Rectal smooth muscle tissue (tissue), 1 donor: ENCODE results near the gene MTG2.

Source experiments
- H3K27ac ChIP-seq: one replicate; pipeline ENCODE4 v1.7.0; 2013; ENCODE audit warnings: low read depth, low read length, inconsistent platforms
- H3K27me3 ChIP-seq: one replicate; pipeline ENCODE4 v1.7.0; 2013; ENCODE audit warnings: low read length; ENCODE audit not compliant: control insufficient read depth, insufficient read depth
- H3K36me3 ChIP-seq: one replicate; pipeline ENCODE4 v1.7.0; 2013; ENCODE audit warnings: low read length; ENCODE audit not compliant: control insufficient read depth, insufficient read depth
- H3K4me1 ChIP-seq: one replicate; pipeline ENCODE4 v1.7.0; 2013; ENCODE audit warnings: low read length; ENCODE audit not compliant: control insufficient read depth, insufficient read depth
- H3K4me3 ChIP-seq: one replicate; pipeline ENCODE4 v1.7.0; 2013; ENCODE audit warnings: low read length
- H3K9ac ChIP-seq: one replicate; pipeline ENCODE4 v1.7.0; 2013; ENCODE audit warnings: low read length

The MTG2 gene

GRCh38 chr20:62160253-62160652, 22.6 kb upstream of the MTG2 start:
- Histone ChIP-seq H3K9ac (no peak overlapping the region), H3K4me3 (no peak overlapping the region), H3K27me3 (no peaks in the 10 kb centered on the region), H3K36me3 (peaks cover 30% of the 10 kb centered on the region), H3K4me1 (no peaks in the 10 kb centered on the region), H3K27ac (no peak overlapping the region)

DNA sequence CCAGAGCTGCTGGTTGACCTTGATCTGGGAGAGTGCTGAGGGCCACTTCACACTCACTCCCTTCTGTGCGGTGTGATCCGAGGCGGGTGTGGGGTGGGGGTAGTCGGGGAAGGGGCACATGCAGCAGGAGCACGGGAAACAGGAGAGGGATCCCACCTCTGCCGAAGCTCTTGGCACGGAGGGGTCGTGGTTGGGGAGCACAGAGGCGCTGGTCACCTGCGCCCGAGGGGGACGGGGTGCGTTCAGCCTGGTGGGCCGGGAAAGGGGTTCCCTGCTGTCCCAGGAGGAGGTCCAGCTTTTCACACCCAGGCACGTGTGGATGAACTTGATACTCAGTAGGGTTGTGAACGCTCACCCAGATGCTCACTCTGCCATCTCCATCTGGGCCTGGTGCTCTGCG, 22.0 kb upstream of the MTG2 start:
- H3K36me3 ChIP-seq: peaks cover 33% of the 10 kb centered on the region
- no peaks in the 10 kb centered on the region for H3K4me1 ChIP-seq
- no peaks in the 10 kb centered on the region for H3K27me3 ChIP-seq
- no peak overlapping the region for H3K9ac ChIP-seq
- H3K27ac ChIP-seq: no peak overlapping the region
- no peak overlapping the region for H3K4me3 ChIP-seq

GRCh38 chr20:62161347-62161746, 21.5 kb upstream of the MTG2 start:
- H3K9ac ChIP-seq: no peak overlapping the region
- H3K36me3 ChIP-seq: peaks cover 37% of the 10 kb centered on the region
- no peak overlapping the region for H3K27ac ChIP-seq
- no peak overlapping the region for H3K4me3 ChIP-seq
- no peaks in the 10 kb centered on the region for H3K27me3 ChIP-seq
- H3K4me1 ChIP-seq: no peaks in the 10 kb centered on the region

DNA sequence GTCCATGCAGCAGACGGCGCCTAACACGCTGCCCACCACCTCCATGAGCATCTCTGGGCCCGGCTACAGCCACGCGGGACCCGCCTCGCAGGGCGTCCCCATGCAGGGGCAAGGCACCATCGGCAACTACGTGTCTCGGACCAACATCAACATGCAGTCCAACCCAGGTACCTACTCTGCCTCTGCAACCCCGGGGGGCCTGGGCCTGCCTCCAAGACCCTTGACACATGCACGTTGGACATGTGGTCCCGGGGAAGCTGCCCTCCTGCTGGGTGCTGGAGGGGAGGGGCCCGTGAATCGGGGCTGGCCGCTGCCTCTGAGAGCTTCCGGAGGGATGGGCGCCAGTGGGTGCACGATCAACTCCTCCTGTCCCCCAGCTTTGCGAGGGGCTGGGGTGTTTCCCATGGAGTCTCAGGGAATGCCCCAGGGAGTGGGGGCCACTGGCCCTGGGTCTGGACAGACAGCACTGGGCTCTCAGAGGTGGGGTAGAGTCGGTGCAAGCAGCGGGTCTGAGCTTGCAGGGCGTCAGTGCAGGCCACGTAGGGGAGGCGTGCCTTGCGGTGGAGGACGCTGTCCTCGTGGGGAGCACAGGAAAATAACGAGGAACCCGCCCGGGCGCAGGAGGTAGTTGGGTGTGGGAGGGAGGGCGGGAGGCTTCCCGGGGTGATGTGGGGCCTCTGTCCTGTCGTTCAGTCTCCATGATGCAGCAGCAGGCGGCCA, 19.9 kb upstream of the MTG2 start:
- H3K9ac ChIP-seq: no peak overlapping the region
- no peaks in the 10 kb centered on the region for H3K4me1 ChIP-seq
- H3K4me3 ChIP-seq: no peak overlapping the region
- H3K27me3 ChIP-seq: no peaks in the 10 kb centered on the region
- no peak overlapping the region for H3K27ac ChIP-seq
- H3K36me3 ChIP-seq: peaks cover 38% of the 10 kb centered on the region

DNA sequence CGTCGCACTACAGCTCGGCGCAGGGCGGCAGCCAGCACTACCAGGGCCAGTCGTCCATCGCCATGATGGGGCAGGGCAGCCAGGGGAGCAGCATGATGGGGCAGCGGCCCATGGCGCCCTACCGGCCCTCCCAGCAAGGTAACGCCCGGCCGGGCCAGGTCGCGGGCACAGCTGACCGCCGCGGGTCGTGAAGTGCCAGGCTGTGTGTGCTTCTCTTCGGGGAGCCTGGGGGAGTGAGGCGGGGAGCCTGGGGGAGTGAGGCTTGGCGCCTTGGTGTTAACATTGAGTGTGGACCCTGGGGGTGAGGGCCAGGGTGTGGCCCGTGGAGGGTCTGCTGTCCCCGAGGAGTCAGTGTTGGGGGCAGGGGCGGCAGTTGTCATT, 19.4 kb upstream of the MTG2 start:
- Histone ChIP-seq H3K27ac (no peak overlapping the region), H3K36me3 (peaks cover 38% of the 10 kb centered on the region), H3K27me3 (no peaks in the 10 kb centered on the region)

GRCh38 chr20:62163986-62164762, 18.7 kb upstream of the MTG2 start:
- no peak overlapping the region for H3K4me3 ChIP-seq
- H3K9ac ChIP-seq: no peak overlapping the region
- no peaks in the 10 kb centered on the region for H3K27me3 ChIP-seq
- peaks cover 38% of the 10 kb centered on the region for H3K36me3 ChIP-seq
- H3K4me1 ChIP-seq: no peaks in the 10 kb centered on the region
- no peak overlapping the region for H3K27ac ChIP-seq

More for the DNA sequence above, 19.4 kb upstream of the MTG2 start:
- Histone ChIP-seq H3K4me1 (no peaks in the 10 kb centered on the region), H3K9ac (no peak overlapping the region), H3K4me3 (no peak overlapping the region)

GRCh38 chr20:62164879-62165761, 17.7 kb upstream of the MTG2 start:
- Histone ChIP-seq H3K36me3 (peaks cover 36% of the 10 kb centered on the region), H3K4me1 (no peaks in the 10 kb centered on the region), H3K27ac (no peak overlapping the region), H3K4me3 (no peak overlapping the region), H3K27me3 (no peaks in the 10 kb centered on the region), H3K9ac (no peak overlapping the region)

DNA sequence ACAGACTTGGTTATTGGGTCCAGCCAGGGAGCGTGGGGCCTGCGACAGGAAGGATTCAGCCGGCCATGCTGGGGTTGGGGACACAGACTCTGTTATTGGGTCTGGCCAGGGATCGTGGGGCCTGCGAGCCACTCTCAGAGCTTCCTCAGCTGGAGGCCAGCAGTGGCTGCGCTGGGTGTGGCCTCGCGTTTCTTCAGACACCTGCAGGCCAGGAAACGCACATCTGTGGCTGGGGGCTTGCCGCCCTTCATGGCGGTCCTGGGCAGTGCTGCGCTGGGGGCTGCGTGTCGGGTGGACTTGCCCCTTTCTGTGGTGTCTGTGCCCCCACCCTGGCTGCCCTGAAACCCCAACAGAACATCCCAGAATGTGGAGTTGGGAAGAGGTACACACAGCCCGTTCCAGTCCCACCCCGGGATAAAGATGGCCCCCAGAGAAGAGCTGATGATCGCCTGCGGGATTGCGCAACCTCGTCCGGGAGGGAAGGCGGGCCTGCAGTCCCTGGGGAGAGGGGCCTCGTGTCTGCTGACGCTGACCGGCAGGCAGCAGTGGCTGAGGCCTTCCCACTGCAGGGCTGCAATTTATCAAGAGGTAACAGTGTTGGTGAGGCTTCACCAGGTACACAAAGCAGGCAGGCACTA, 16.9 kb upstream of the MTG2 start:
- Histone ChIP-seq H3K27me3 (no peaks in the 10 kb centered on the region), H3K4me1 (no peaks in the 10 kb centered on the region), H3K27ac (no peak overlapping the region), H3K36me3 (peaks cover 35% of the 10 kb centered on the region), H3K4me3 (no peak overlapping the region), H3K9ac (no peak overlapping the region)

DNA sequence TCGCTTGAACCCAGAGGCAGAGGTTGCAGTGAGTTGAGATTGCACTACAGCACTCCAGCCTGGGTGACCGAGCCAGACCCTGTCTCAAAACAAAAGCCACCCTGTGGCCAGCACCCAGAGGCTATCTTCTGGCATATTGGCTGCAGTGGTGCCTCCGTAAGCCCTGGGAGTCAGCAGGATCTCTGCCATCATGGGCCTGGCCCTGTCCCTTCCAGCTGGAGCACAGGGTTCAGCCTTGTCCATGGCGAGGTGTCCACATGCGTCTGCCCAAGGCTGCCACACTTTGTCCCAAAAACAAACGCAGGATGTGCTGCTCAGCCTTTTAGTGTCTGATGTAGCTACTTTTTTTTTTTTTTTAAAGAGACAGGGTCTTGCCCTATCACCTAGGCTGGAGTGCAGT, 15.4 kb upstream of the MTG2 start:
- Histone ChIP-seq H3K27me3 (no peaks in the 10 kb centered on the region), H3K27ac (no peak overlapping the region), H3K36me3 (peaks cover 24% of the 10 kb centered on the region), H3K4me1 (no peaks in the 10 kb centered on the region), H3K4me3 (no peak overlapping the region), H3K9ac (no peak overlapping the region)

GRCh38 chr20:62168061-62168460, 14.8 kb upstream of the MTG2 start:
- Histone ChIP-seq H3K9ac (no peak overlapping the region), H3K27ac (no peak overlapping the region), H3K4me1 (no peaks in the 10 kb centered on the region), H3K36me3 (peaks cover 18% of the 10 kb centered on the region), H3K4me3 (no peak overlapping the region), H3K27me3 (no peaks in the 10 kb centered on the region)

- H3K4me1 ChIP-seq: no peaks in the 10 kb centered on the region
- no peaks in the 10 kb centered on the region for H3K27me3 ChIP-seq
Measured at GRCh38 chr20:62168890-62169435, 13.9 kb upstream of the MTG2 start.

GRCh38 chr20:62170536-62170935, 12.3 kb upstream of the MTG2 start:
- Histone ChIP-seq H3K4me3 (no peak overlapping the region), H3K9ac (no peak overlapping the region), H3K4me1 (no peaks in the 10 kb centered on the region), H3K36me3 (peaks cover 12% of the 10 kb centered on the region), H3K27me3 (no peaks in the 10 kb centered on the region), H3K27ac (no peak overlapping the region)

More at GRCh38 chr20:62168890-62169435, 13.9 kb upstream of the MTG2 start:
- peaks cover 18% of the 10 kb centered on the region for H3K36me3 ChIP-seq
- no peak overlapping the region for H3K9ac ChIP-seq
- no peak overlapping the region for H3K27ac ChIP-seq
- no peak overlapping the region for H3K4me3 ChIP-seq
